ENCODE measurements around the gene KRTAP5-2.

The KRTAP5-2 gene

GRCh38 chr11:1636291-1636950, 38.3 kb upstream of the KRTAP5-2 start:
- no peak for TF ChIP-seq CTCF (IDR thresholded peaks at IDR 0.05; ENCODE audit: borderline replicate concordance, control extremely low read depth, extremely low read depth, insufficient read depth, missing control alignments)
- no peak for DNase-seq (ENCODE audit: low spot score)
- in situ Hi-C loops (cut with MboI; ENCODE audit: low sequenced_read_pairs, unreplicated experiment): no loop called here

- no peak for TF ChIP-seq CTCF (IDR thresholded peaks at IDR 0.05; ENCODE audit: borderline replicate concordance, control extremely low read depth, extremely low read depth, insufficient read depth, missing control alignments)
- DNase-seq (ENCODE audit: low spot score): no peak
- in situ Hi-C loops (cut with MboI; ENCODE audit: low sequenced_read_pairs, unreplicated experiment): no loop called here
Observed at GRCh38 chr11:1633864-1634263, 35.8 kb upstream of the KRTAP5-2 start.

- in situ Hi-C loops (cut with MboI; ENCODE audit: low sequenced_read_pairs, unreplicated experiment): no loop called here
- no peak for TF ChIP-seq CTCF (IDR thresholded peaks at IDR 0.05; ENCODE audit: borderline replicate concordance, control extremely low read depth, extremely low read depth, insufficient read depth, missing control alignments)
- no peak for DNase-seq (ENCODE audit: low spot score)
Observed at GRCh38 chr11:1632053-1632714, 34.1 kb upstream of the KRTAP5-2 start.

GRCh38 chr11:1631066-1631568, 33.0 kb upstream of the KRTAP5-2 start:
- in situ Hi-C loops (cut with MboI; ENCODE audit: low sequenced_read_pairs, unreplicated experiment): no loop called here
- TF ChIP-seq CTCF (IDR thresholded peaks at IDR 0.05; ENCODE audit: borderline replicate concordance, control extremely low read depth, extremely low read depth, insufficient read depth, missing control alignments): no peak
- no peak for DNase-seq (ENCODE audit: low spot score)

GRCh38 chr11:1630271-1630670, 32.2 kb upstream of the KRTAP5-2 start:
- no peak for TF ChIP-seq CTCF (IDR thresholded peaks at IDR 0.05; ENCODE audit: borderline replicate concordance, control extremely low read depth, extremely low read depth, insufficient read depth, missing control alignments)
- no peak for DNase-seq (ENCODE audit: low spot score)
- in situ Hi-C loops (cut with MboI; ENCODE audit: low sequenced_read_pairs, unreplicated experiment): no loop called here

- in situ Hi-C loops (cut with MboI; ENCODE audit: low sequenced_read_pairs, unreplicated experiment): no loop called here
- no peak for TF ChIP-seq CTCF (IDR thresholded peaks at IDR 0.05; ENCODE audit: borderline replicate concordance, control extremely low read depth, extremely low read depth, insufficient read depth, missing control alignments)
- no peak for DNase-seq (ENCODE audit: low spot score)
Observed at GRCh38 chr11:1629326-1630185, 31.5 kb upstream of the KRTAP5-2 start, which contains the start of gene KRTAP5-5. Gene KRTAP5-5, plus strand, starts transcription at chr11:1629775. Its CDS starts 66 bp downstream, at chr11:1629841.
